Measurements from ENCODE around the gene FSCN2.

DNA sequence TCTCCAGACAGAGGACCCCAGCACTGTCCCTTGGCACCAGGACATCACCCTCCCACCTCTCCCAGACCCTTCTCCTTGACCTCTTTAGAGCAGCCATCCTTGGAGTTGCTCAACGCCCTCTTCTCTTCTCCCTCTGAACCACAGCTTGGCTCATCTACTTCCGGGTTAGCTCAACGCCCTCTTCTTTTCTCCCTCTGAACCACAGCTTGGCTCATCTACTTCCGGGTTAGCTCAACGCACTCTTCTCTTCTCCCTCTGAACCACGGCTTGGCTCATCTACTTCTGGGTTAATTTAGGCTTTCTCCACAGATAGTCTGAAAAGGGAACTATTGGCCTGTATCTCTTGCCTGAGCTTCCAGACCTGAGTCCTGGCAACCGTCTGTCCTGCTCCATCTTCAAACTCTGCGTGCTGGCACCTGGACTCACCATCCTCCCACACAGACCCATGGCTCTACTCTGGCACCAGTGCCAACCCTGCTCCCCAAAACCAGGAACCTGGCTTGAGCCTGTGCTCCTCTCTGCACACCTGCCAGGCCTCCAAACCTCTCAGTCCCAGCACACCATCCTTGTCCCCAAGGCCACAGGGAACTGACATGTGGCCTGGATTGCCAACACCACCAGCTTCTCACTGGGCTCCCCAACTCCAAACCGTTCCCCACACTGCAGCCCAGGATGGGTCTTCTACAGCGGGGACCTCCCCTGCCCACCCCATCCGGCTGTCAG, 49.3 kb downstream of the FSCN2 start:
- TF ChIP-seq, protein P1, sequence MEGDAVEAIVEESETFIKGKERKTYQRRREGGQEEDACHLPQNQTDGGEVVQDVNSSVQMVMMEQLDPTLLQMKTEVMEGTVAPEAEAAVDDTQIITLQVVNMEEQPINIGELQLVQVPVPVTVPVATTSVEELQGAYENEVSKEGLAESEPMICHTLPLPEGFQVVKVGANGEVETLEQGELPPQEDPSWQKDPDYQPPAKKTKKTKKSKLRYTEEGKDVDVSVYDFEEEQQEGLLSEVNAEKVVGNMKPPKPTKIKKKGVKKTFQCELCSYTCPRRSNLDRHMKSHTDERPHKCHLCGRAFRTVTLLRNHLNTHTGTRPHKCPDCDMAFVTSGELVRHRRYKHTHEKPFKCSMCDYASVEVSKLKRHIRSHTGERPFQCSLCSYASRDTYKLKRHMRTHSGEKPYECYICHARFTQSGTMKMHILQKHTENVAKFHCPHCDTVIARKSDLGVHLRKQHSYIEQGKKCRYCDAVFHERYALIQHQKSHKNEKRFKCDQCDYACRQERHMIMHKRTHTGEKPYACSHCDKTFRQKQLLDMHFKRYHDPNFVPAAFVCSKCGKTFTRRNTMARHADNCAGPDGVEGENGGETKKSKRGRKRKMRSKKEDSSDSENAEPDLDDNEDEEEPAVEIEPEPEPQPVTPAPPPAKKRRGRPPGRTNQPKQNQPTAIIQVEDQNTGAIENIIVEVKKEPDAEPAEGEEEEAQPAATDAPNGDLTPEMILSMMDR (IDR thresholded peaks at IDR 0.05), result no peak
- TF ChIP-seq POLR2AphosphoS5 (IDR thresholded peaks at IDR 0.05) (no peak), POLR2A (IDR thresholded peaks at IDR 0.05) (no peak)

Data from breast epithelium (tissue), 3 donors.